HCT116 (cell line): ENCODE measurements around the gene SNTG2. TPM values are rescaled to one million over a fixed set of nuclear protein-coding genes. Genes with fewer than 3 reads are reported as not detected.

Source experiments
- ATAC-seq: fragments of 200-7000 bp; cut with Tn5 transposase; 2 replicates; pipeline ENCODE4 v1.9.1; 2020; ENCODE audit warnings: mild to moderate bottlenecking, moderate library complexity
- BruUV-seq: library from RNA; stranded (reverse); fragments of 400-500 nt; replicated peaks from 2 replicates; lab custom pipeline; 2021; lab: Mats Ljungman, UMichigan
- CTCF ChIA-PET: fragments of 300-600 bp; sonication (Branson Sonifier 250); formaldehyde crosslinking; loops from one replicate; lab custom pipeline; 2021; ENCODE audit warnings: antibody characterized with exemption; lab: Charles Lee
- POLR2A ChIA-PET: fragments of 300-600, 350-600 bp; sonication (Branson Sonifier 250); formaldehyde crosslinking; loops from one replicate; lab custom pipeline; 2021; ENCODE audit warnings: antibody characterized with exemption; lab: Charles Lee
- RAD21 ChIA-PET, 2 experiments: fragments of 300-600 bp; sonication (Branson Sonifier 250); formaldehyde crosslinking; loops; one replicate each; lab custom pipeline; 2023; ENCODE audit warnings: low total read pairs in 2 of 2; ENCODE audit not compliant: uncharacterized antibody in 2 of 2, unreplicated experiment in 2 of 2, low non-redundant PET in 1 of 2; lab: Charles Lee
- DNase-seq: peaks from one replicate; pipeline ENCODE4 v3.0.0-alpha.2; 2010; ENCODE audit warnings: low read depth, low spot score
- H2AFZ ChIP-seq: fragments of 200-600 bp; shearing (Covaris generic), sonication (generic); 2 replicates; pipeline ENCODE4 v1.6.1; 2017; ENCODE audit warnings: low read depth, mixed run types, mixed read lengths, antibody characterized with exemption, low read length; ENCODE audit not compliant: poor library complexity, severe bottlenecking
- H3K27ac ChIP-seq: 2 replicates; pipeline ENCODE4 v1.5.1; 2012; ENCODE audit warnings: low read depth, low read length
- H3K27me3 ChIP-seq: fragments of 200-600 bp; sonication (generic); 2 replicates; pipeline ENCODE4 v1.6.1; 2016; ENCODE audit warnings: mixed run types, low read length, mixed read lengths; ENCODE audit not compliant: insufficient read depth
- H3K36me3 ChIP-seq, 2 experiments: fragments of 200-500 bp in 1 of 2; fragments of 200-600 bp in 1 of 2; sonication (Bioruptor generic) in 1 of 2; sonication (generic) in 1 of 2; 2 replicates each; pipeline versions ENCODE4 v1.5.1 to v1.6.1; 2014 to 2016; ENCODE audit warnings: low read length in 2 of 2, inconsistent platforms in 1 of 2, mixed read lengths in 1 of 2, mixed run types in 1 of 2; ENCODE audit not compliant: insufficient read depth in 2 of 2, control insufficient read depth in 1 of 2
- H3K4me1 ChIP-seq, 2 experiments: fragments of 200-600 bp in 1 of 2; sonication (generic) in 1 of 2; 2 replicates each; pipeline versions ENCODE4 v1.5.1 to v1.6.1; 2012 to 2017; ENCODE audit warnings: low read length in 2 of 2, inconsistent platforms in 1 of 2, mild to moderate bottlenecking in 1 of 2, mixed read lengths in 1 of 2, mixed run types in 1 of 2, moderate library complexity in 1 of 2; ENCODE audit not compliant: insufficient read depth in 2 of 2, control insufficient read depth in 1 of 2
- H3K4me2 ChIP-seq: fragments of 200-600 bp; sonication (generic); 2 replicates; pipeline ENCODE4 v1.6.1; 2017; ENCODE audit warnings: mixed run types, low read length, mixed read lengths
- H3K4me3 ChIP-seq, 2 experiments: fragments of 200-600 bp in 1 of 2; sonication (generic) in 1 of 2; replicated peaks in 1 of 2; 2 replicates each; pipeline ENCODE4 v1.5.1; 2011 to 2016; ENCODE audit warnings: low read length in 2 of 2, control low read depth in 1 of 2, low read depth in 1 of 2, mild to moderate bottlenecking in 1 of 2, mixed read lengths in 1 of 2, mixed run types in 1 of 2
- H3K79me2 ChIP-seq: fragments of 200-600 bp; sonication (generic); 2 replicates; pipeline ENCODE4 v1.6.1; 2017; ENCODE audit warnings: mild to moderate bottlenecking, mixed run types, low read length, moderate library complexity, mixed read lengths; ENCODE audit not compliant: insufficient read depth
- H3K9ac ChIP-seq: fragments of 200-600 bp; sonication (generic); 2 replicates; pipeline ENCODE4 v1.6.1; 2016; ENCODE audit warnings: low read length, mixed read lengths
- H3K9me2 ChIP-seq: fragments of 200-600 bp; sonication (generic), shearing (Covaris generic); 2 replicates; pipeline ENCODE4 v1.6.1; 2017; ENCODE audit warnings: mixed run types, mild to moderate bottlenecking, moderate library complexity; ENCODE audit not compliant: insufficient read depth
- H3K9me3 ChIP-seq, 2 experiments: fragments of 200-500 bp in 1 of 2; fragments of 200-600 bp in 1 of 2; sonication (Bioruptor generic) in 1 of 2; sonication (generic) in 1 of 2; 2 replicates each; pipeline ENCODE4 v1.6.1; 2014 to 2017; ENCODE audit warnings: low read length in 2 of 2, mixed read lengths in 2 of 2, inconsistent platforms in 1 of 2, low read depth in 1 of 2, mild to moderate bottlenecking in 1 of 2, mixed run types in 1 of 2, moderate library complexity in 1 of 2; ENCODE audit not compliant: control insufficient read depth in 1 of 2, insufficient read depth in 1 of 2
- H4K20me1 ChIP-seq: fragments of 200-600 bp; sonication (generic), shearing (Covaris generic); 2 replicates; pipeline ENCODE4 v1.6.1; 2017; ENCODE audit warnings: mixed run types, mild to moderate bottlenecking, moderate library complexity; ENCODE audit not compliant: insufficient read depth
- ATF3 ChIP-seq: IDR thresholded peaks from 2 replicates; pipeline ENCODE4 v1.6.1; 2012
- CBX3 ChIP-seq: IDR thresholded peaks from 2 replicates; pipeline ENCODE4 v1.6.1; 2012; ENCODE audit warnings: low read depth
- EGR1 ChIP-seq: IDR thresholded peaks from 2 replicates; pipeline ENCODE4 v1.6.1; 2012; ENCODE audit warnings: low read depth
- EZH2phosphoT487 ChIP-seq: fragments of 200-600 bp; IDR thresholded peaks from 2 replicates; pipeline ENCODE4 v1.6.1; 2018; ENCODE audit warnings: antibody characterized with exemption, borderline replicate concordance
- FOSL1 ChIP-seq: IDR thresholded peaks from 2 replicates; pipeline ENCODE4 v1.6.1; 2012; ENCODE audit warnings: low read depth
- POLR2A ChIP-seq: IDR thresholded peaks from 2 replicates; pipeline ENCODE4 v1.7.0; 2011; ENCODE audit warnings: borderline replicate concordance; ENCODE audit not compliant: insufficient read depth, insufficient read length; ENCODE audit errors: extremely low read depth
- RAD21 ChIP-seq: IDR thresholded peaks from 2 replicates; pipeline ENCODE4 v1.6.1; 2012; ENCODE audit warnings: low read depth, mild to moderate bottlenecking
- REST ChIP-seq: IDR thresholded peaks from 2 replicates; pipeline ENCODE4 v1.6.1; 2012; ENCODE audit warnings: low read depth
- SP1 ChIP-seq: IDR thresholded peaks from 2 replicates; pipeline ENCODE4 v1.6.1; 2012; ENCODE audit warnings: low read depth
- SRF ChIP-seq: IDR thresholded peaks from 2 replicates; pipeline ENCODE4 v1.6.1; 2012; ENCODE audit warnings: low read depth
- YY1 ChIP-seq: IDR thresholded peaks from 2 replicates; pipeline ENCODE4 v1.6.1; 2011; ENCODE audit warnings: low read length, low read depth, moderate library complexity, mild to moderate bottlenecking; ENCODE audit not compliant: insufficient replicate concordance; ENCODE audit errors: extremely low read depth
- intact Hi-C: fragments of 100-400 bp; cut with micrococcal nuclease; formaldehyde crosslinking; loops from 2 replicates; pipeline ENCODE4 v1.10.0; 2022
- total RNA-seq: library from RNA; stranded (reverse); gene quantifications from one replicate; pipeline ENCODE4 v1.2.1, GENCODE V29; 2021; ENCODE audit not compliant: unreplicated experiment

SNTG2 gene
- total RNA-seq, 1 experiment from 2014 or later = not detected

GRCh38 chr2:943461-943797 is 7.2 kb upstream of the SNTG2 start:
- ChIA-PET RAD21 (no interaction called here), CTCF (no interaction called here), POLR2A (no interaction called here)
- H3K27me3 ChIP-seq = no peaks in the 10 kb centered on the region
- DNase-seq (no peak), ATAC-seq (no peak)
- no peak overlapping the region for H3K9ac ChIP-seq
- H3K36me3 ChIP-seq = no peaks in the 10 kb centered on the region
- H2AFZ ChIP-seq = no peak overlapping the region
- H3K4me1 ChIP-seq = no peaks in the 10 kb centered on the region
- no peak overlapping the region for H3K4me3 ChIP-seq
- H3K9me2 ChIP-seq = no peaks in the 10 kb centered on the region
- H4K20me1 ChIP-seq = no peaks in the 10 kb centered on the region
- intact Hi-C loops = no loop called here
- no peak overlapping the region for H3K4me2 ChIP-seq
- no peaks in the 10 kb centered on the region for H3K79me2 ChIP-seq
- TF ChIP-seq SRF (no peak), EZH2phosphoT487 (no peak), RAD21 (no peak), SP1 (no peak), CBX3 (no peak), YY1 (no peak), REST (no peak), POLR2A (no peak), FOSL1 (no peak), EGR1 (no peak), ATF3 (no peak)
- no TSS peak for BruUV-seq
- H3K9me3 ChIP-seq = no peaks in the 10 kb centered on the region
- H3K27ac ChIP-seq = no peak overlapping the region
